Right hindlimb (tissue), 1 donor: Measurements from ENCODE around the gene TPI1.
A peak's percentile ranks its signal among the peaks of the same experiment; 100 is the strongest.

Experiments used
- DNase-seq: peaks from one replicate; pipeline ENCODE4 v3.0.0-alpha.2; 2018

TPI1 gene

GRCh38 chr12:6828781-6829535, 38.4 kb upstream of the TPI1 start:
- peak; percentile 75 for DNase-seq

GRCh38 chr12:6829536-6830220, 37.7 kb upstream of the TPI1 start:
- no peak for DNase-seq

DNA sequence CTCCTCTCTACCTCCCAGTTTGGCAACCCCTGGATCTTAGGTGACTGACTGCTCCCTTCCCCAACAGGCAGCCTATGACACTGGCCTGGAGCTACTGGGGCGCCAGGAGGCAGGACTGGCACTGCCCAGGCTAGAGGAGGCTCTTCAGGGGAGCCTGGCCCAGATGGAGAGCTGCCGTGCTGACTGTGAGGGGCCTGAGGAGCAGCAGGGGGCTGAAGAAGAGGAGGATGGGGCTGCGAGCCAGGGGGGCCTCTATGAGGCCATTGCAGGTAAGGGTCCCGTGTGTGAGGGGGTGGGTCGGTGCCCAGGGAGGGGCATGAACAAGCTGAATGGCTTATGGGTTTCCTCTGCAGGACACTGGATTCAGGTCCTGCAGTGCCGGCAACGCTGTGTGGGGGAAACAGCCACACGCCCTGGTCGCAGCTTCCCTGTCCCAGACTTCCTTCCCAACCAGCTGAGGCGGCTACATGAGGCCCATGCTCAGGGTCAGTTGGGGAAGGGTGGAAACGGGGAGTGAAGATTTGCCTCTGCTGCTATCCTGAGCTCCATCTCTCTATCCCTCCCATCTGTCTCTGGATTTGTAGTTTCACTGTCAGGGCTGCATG, 36.9 kb upstream of the TPI1 start:
- DNase-seq, result peak; percentile 21

GRCh38 chr12:6830999-6831398, 36.3 kb upstream of the TPI1 start:
- no peak for DNase-seq

- DNase-seq, result peak; percentile 15
Measured at GRCh38 chr12:6831450-6831995, 35.8 kb upstream of the TPI1 start.

- DNase-seq, result no peak
Measured at GRCh38 chr12:6832125-6832524, 35.2 kb upstream of the TPI1 start.

DNA sequence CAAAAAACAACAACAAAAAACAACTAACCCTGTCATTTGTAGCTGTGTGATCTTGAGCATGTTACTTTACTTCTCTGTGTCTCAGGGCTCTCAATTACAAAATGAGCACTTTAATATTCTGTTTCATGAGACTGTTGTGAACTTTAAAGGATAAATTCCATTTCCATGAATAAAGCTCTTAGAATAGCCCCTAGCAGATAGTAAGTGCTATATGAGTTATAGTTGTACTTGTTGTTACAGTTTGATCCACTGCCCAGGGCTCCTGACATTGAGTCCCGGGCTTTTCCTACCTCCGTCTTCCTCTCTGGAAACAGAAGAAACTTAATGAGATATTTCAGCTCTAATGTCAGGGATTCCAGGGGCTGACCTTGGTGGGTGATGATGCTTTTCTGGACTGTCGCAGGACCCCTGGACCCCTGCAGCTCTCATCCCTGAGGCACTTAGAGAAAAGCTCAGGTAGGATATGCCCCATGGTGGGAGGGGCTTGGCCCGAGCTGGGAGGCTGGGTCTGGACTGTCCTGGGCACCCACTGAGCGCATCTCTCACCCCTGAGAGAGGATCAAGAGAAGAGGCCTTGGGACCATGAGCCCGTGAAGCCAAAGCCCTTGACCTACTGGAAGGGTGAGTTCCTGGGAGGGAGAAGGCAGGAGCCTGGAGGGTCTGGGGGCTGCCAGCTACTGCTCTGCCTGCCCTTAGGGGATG, 34.0 kb upstream of the TPI1 start:
- DNase-seq, result no peak

DNA sequence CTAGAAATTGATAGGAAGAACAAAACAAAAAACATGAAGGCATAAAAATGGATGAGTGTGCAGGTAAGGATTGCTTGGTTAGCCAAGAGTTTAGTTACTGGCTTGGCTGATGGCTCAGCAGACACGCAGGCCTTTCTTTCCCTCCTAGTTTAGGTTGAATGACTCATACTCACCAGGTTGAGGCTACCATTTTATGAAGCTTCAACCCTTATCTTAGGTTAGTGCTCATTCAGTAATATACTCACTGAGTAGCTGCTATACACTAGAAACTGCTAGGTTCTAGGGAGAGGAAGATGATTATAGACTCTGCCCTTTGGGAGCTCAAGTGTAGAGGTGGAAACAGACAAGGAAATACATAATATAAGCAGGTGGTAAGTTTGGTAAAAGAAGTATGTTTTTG, 33.1 kb upstream of the TPI1 start:
- DNase-seq, result no peak

DNA sequence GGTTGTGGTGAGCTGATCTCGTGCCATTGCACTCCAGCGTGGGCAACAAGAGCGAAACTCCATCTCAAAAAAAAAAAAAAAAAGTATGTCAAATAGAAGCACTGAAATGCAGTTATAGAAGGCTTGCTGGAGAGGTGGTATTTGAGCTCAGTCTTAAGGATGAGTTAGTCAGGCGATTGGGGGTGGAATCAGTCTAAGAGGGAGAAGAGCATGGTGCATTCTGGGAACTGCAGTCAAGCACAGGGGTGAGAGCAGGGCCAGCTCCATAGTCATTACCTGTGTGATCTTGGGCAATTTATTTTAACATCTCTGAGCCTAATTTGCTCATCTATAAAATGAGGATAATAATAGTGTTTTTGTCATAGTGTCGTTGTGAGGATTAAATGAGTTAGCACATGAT, 32.5 kb upstream of the TPI1 start:
- no peak for DNase-seq

DNA sequence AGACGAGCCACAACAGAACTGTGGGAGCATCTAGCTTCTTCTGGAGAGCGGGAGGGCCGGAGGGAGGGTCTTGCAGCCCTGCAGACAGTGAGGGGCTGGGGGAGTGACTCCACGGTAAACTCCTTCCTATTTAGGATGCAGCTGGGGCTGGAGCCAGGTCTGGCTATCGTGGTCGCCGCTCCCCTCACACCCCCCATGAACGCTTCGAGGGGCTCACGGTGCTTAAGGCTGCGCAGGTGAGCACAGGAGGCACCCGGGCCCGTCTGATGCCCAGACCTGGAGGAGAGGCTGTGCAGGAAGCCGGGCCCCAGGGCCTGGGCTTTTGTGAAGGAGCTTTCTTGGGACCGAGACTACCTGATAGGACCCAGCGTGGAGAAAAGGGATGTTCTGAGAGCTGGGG, 30.5 kb upstream of the TPI1 start:
- no peak for DNase-seq

DNA sequence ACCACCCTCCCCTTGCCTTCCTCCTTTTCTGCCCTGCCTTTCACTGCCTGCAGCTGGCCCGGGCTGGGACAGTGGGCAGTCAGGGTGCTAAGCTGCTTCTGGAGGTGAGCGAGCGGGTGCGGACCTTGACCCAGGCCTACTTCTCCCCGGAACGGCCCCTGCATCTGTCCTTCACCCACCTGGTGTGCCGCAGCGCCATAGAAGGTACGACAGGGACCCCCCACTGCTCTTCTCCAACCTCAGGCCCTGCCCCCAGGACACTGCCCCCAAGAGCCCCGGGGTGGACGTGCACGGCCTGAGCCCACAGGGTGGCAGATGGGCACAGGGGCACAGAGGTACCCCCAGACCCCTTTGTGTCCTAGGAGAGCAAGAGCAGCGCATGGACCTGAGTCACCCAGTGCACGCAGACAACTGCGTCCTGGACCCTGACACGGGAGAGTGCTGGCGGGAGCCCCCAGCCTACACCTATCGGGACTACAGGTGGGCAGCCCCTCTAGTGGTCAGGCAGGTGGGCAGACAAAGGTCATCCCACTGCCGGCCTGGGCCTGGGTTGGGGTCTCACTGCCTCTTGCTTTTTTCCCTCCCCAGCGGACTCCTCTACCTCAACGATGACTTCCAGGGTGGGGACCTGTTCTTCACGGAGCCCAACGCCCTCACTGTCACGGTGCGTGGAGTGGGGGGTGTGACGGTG, 29.8 kb upstream of the TPI1 start:
- DNase-seq, result no peak

- DNase-seq, result no peak
Measured at GRCh38 chr12:6838854-6839253, 28.5 kb upstream of the TPI1 start.

GRCh38 chr12:6839482-6840201, 27.7 kb upstream of the TPI1 start:
- peak; percentile 69 for DNase-seq

- DNase-seq, result no peak
Measured at GRCh38 chr12:6840330-6840729, 27.0 kb upstream of the TPI1 start.

GRCh38 chr12:6840761-6841515, 26.4 kb upstream of the TPI1 start, which contains the start of gene GNB3:
GNB3 (plus strand) TSS chr12:6840925; CDS start chr12:6841288, 363 bp downstream.
- DNase-seq, result no peak

DNA sequence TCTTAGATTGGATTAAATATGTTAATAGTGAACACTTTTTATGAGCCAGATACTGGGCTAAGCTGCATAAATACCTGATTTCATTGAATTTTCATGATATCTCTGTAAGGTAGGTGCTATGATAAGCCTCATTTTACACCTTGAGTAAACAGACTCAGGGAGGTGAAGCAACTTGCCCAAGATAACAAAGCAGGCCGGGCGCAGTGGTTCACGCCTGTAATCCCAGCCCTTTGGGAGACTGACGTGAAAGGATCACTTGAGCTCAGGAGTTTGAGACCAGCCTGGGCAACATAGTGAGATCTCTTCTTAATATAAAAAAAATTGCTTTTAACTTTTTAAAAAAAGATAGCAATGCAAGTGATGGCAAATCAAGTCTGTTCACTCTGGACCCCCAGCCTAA, 25.3 kb upstream of the TPI1 start:
- no peak for DNase-seq

DNA sequence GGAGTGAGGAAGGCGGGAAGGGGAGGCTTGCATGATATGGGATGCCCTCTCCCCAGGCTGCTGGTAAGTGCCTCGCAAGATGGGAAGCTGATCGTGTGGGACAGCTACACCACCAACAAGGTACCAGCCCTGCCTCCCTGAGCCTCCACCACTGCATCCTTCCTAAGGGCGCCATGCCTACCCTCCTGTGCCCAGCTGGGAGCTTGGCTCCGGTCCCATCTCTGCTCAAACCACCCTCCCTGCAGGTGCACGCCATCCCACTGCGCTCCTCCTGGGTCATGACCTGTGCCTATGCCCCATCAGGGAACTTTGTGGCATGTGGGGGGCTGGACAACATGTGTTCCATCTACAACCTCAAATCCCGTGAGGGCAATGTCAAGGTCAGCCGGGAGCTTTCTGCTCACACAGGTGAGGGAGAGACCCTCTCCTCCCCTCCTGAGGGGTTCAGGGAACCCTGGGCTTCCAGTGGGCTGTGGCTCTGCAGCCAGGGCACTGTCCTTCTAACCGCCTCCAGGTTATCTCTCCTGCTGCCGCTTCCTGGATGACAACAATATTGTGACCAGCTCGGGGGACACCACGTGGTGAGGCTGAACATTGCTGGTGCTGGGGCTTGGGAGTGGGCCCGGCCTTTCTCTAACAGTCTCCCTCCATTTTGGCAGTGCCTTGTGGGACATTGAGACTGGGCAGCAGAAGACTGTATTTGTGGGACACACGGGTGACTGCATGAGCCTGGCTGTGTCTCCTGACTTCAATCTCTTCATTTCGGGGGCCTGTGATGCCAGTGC, 24.0 kb upstream of the TPI1 start:
- no peak for DNase-seq

DNA sequence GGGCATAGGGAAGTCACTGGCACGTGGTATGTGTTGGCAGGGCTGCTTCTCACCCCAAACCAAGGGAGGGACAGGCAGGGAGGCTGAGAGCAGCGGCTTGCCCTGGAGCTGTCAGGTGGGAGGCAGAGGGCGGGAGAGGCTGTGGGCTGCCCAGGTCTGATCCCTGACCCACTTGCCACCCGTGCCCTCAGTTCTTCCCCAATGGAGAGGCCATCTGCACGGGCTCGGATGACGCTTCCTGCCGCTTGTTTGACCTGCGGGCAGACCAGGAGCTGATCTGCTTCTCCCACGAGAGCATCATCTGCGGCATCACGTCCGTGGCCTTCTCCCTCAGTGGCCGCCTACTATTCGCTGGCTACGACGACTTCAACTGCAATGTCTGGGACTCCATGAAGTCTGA, 21.9 kb upstream of the TPI1 start:
- DNase-seq, result no peak

DNA sequence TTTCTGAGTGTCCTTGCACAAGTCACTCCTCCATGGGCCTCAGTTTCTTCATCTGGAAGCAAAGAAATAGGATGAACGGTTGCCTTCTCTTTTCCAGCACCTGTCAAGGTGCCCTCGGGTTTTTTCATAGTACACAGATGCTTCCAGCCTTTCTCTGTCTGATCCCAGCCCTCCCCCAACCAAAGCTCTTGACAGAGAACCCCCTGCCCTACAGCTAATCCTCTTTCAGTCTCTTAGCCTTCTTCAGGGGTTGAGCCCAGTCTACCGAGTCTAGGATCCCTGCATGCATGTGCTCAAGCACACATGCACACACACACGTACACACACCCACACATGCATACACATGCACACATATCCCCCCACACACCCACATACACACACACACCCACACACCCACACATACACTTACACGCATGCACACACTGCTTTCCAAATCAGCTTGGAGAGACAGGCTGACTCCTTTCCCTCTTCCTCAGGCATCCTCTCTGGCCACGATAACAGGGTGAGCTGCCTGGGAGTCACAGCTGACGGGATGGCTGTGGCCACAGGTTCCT, 20.9 kb upstream of the TPI1 start:
- DNase-seq, result no peak

- no peak for DNase-seq
Measured at GRCh38 chr12:6847676-6848075, 19.7 kb upstream of the TPI1 start.
